Stimulated activated CD8-positive, alpha-beta memory T cell treated with anti-CD3 and anti-CD28 coated beads, Interleukin-4, amount 100 ng/mL, for 48 hours (primary cell): ENCODE measurements around the gene INO80B.
A peak's percentile ranks its signal among the peaks of the same experiment; 100 is the strongest.
"Not testable (repeated sequence)": the region's sequence is repeated elsewhere in the genome, so short reads cannot be mapped to it uniquely, and the experiment has no call there.

Source experiments
- DNase-seq: peaks from one replicate; pipeline ENCODE4 v3.0.0-alpha.2; 2020

INO80B gene

DNA sequence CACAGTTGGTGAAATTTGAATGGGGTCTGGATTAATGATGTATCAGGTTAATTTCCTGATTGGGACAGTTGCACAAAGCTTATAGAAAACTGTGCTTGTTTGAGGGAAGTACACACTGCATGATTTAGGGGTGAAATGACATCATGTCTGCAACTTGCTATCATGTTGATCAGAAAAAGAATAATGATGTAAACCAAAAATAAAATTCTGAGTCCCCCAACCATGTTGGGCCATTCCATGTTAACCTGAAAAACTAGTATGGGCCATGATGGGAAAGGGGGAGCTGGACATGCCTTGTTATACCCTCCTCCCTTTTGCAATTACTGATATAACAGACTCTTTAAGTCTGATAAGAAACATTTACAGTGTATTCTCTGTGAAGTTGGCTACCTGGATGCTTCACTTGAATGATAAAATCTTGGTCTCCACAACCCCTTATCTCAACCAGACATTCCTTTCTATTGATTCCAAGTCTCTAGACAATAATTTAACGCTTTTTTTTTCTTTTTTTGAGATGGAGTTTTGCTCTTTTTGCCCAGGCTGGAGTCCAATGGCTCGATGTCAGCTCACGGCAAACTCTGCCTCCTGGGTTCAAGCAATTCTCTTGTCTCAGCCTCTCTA lies 4.2 kb upstream of the INO80B start:
- DNase-seq, result no peak

DNA sequence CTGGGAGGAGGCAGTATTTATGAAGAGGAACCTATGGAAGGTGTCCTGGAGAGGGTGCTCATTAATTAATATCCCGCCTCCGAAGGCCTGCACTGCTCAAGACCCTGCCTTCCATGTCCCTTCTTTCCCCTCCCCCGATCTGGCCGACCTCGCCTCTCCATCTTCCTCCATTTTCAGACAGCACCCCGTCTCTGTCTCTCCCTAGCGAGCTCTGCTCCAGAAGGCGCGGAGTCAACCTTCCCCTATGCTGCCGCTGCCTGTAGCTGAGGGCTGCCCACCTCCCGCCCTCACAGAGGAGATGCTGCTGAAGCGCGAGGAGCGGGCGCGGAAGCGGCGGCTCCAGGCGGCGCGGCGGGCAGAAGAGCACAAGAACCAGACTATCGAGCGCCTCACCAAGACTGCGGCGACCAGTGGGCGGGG lies 2.3 kb downstream of the INO80B start:
- no peak for DNase-seq

DNA sequence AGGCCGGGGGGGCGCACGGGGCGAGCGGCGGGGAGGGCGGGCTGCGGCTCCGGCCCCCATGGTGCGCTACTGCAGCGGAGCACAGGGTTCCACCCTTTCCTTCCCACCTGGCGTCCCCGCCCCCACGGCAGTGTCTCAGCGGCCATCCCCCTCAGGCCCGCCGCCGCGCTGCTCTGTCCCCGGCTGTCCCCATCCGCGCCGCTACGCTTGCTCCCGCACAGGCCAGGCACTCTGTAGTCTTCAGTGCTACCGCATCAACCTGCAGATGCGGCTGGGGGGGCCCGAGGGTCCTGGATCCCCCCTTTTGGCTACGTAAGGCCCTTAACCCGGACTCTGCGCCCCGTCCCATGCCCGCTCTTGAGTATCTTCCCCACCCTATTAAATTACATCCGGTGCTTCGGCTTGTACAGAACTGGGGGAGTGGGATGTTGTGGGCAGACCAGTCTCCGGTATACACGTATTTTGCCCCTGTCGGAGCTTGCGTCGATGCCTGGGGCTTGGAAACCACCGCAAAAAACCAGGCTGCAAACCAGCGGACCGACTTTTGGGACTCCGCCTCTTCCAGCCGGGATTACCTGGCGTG lies 2.8 kb downstream of the INO80B start:
- peak; percentile 91 for DNase-seq

DNA sequence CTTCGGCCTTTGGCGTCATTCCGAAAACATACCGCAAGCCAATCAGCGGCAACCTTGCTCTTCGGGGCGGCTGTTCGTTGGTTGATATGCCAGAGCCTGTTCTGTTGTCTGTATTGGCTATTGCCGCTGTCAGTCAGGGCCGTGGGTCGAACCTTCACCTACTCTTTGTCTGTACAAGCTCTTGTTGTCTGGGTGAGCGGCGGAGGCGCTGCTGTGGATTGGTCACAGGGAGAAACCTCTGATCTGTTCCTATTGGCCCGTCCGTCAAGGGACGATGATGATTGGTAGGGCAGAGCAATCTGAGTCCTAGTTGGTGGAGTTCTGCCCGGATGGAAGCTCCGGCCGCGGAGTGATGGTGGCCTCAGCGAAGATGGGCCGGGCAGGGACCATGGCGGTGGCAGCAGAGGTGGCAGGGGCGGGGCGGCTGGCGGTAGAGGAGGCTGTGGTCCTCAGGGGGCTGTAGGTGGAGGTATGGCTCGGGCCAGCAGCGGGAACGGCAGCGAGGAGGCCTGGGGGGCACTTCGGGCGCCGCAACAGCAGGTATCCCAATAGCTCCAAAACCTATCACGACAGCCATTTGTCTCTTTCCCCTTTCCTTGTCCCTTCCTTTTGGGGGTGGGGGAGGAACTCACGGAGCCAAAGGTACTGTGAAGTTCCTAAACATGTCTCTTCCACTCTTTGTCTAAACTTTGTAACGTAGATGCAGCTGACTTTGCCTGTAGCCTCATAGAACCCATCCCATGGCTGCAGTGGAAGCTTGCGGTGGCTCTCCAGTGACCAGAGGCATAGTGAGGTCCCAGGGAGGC lies 3.4 kb downstream of the INO80B start, which contains the start of gene WBP1:
Gene WBP1, plus strand, starts transcription at position 307 of the 806 bp plus-strand sequence. Its CDS starts 165 bp downstream, at position 472.
- DNase-seq, result peak; percentile 98

DNA sequence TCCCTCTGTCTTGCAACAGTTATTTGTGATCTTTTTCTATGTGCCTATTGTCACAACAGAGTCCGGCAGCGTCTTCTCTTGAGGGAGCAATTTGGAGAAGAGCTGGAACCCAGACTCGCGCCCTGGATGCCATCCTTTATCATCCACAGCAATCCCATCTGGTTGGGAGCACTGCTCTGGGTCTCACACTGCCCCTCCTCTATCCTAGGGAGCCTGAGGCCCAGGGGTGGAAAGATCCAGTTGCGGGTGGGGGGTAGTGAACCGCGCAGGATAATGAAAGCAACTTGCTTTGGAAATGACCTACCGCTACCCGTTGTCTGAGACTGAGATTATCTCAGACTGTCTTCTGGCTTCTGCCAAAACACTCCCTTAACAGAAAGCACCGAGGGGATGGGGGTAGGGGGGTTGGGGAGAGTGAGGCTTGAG lies 4.1 kb downstream of the INO80B start:
- DNase-seq, result no peak

DNA sequence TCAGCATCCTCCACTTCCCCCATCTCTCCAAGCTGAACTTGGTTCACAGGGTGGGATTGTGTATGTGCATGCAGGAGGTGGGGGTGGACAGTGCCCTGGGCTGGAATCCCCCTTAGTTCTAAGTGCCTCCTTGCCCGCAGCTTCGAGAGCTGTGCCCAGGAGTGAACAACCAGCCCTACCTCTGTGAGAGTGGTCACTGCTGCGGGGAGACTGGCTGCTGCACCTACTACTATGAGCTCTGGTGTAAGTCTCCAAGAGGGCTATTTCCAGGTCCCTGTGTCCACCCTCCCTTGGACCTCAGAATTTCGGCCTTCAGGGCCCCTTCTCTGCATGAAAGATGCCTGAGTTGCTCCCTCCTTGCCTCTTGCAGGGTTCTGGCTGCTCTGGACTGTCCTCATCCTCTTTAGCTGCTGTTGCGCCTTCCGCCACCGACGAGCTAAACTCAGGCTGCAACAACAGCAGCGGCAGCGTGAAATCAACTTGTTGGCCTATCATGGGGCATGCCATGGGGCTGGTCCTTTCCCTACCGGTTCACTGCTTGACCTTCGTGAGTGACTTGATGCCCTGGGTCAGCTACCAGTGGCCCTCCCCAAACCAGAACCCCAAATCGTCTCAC lies 4.7 kb downstream of the INO80B start:
- not testable (repeated sequence) for DNase-seq

DNA sequence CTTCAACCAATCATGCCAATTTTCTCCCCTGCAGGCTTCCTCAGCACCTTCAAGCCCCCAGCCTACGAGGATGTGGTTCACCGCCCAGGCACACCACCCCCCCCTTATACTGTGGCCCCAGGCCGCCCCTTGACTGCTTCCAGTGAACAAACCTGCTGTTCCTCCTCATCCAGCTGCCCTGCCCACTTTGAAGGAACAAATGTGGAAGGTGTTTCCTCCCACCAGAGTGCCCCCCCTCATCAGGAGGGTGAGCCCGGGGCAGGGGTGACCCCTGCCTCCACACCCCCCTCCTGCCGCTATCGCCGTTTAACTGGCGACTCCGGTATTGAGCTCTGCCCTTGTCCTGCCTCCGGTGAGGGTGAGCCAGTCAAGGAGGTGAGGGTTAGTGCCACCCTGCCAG lies 5.3 kb downstream of the INO80B start:
- not testable (repeated sequence) for DNase-seq

DNA sequence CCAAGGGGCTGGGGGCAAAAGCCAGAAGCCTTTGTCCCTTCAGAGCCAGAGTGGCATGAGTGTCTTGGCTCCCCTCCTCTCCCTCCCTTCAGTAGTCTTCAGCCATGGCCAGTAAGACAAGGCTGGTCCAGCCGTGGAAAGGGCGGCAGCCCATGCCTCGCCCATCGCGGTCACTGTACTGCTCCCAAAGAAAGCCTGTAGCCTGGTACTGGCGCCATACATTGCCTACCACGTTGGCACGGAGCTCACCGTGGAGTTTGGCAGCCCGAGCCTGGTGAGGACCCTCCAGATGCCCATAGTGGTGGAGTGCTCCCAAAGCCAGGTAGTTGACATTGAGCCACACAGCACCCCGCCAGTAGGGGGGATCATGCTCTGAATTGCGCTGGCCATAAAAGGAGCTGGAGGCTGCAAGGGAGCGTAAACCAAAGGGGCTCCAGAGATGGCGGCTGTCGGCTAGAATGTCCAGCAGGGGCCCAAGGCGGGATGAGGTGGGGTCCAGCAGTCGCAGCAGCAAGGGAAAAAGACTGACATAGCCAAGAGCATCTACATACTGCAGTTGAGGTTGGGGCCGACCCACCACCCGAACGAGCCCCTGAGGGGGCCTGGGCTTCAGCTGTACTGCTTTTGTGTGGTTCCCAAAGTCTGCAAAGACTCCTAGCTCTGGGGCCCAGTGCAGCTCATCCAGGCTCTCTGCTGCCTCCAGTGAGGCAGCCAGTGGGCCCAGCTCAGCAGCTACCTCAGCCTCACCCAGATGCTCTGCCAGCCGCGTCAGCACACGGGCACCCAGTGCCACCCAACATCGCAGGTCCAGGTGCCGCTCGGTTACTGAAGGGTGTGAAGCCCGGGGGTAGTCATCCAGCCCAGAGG lies 6.5 kb downstream of the INO80B start:
- no peak for DNase-seq

DNA sequence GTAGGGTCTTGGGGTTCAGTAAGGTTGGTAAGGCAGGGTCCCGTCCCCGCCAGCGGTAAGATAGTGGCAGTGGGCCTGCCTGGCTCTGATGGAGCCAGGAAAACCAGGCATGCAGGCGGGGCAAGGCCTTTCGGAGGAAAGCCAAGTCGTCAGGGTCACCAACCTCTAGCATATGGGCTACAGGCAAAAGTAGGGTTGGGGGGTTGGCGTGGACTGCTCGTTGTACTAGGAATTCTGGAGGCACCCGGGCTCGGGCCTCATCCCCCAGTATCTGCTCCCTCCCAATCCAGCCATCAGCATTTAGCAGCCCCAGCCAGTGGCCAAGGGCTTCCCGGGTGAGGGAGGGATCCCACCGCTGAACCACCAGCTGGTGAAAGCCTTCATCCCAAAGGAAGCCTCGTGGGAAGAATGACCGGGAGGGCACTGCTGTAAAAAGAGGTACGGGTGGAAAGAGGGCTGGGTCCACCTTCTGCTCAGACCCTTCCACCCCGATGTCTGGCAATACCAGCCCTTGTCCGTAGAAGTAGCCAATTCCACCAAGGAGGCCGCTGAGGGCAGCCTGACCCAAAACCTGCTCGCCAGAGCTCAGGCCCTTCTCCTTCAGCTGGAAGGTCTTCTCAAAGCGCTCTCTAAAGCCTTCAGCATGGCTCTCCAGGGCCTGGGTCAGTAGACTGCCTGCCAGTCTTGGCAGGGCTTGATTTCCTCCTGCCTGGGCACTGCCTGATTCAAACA lies 7.3 kb downstream of the INO80B start:
- no peak for DNase-seq

DNA sequence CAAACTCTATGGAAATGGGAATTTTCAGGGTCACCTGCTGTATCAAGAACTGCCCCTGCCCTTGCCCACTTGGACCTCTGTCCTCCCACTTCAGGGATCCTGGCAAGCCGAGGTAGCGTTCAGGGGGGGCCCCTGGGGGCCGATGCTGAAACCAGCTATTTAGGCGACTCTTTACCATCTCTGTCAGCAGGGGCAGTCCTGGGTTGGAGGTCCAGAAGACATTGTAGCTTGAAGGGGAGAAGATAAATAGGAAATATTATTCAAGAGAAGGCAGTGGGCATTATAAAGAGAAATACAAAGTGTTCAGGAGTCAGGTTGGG lies 7.9 kb downstream of the INO80B start:
- DNase-seq, result no peak

DNA sequence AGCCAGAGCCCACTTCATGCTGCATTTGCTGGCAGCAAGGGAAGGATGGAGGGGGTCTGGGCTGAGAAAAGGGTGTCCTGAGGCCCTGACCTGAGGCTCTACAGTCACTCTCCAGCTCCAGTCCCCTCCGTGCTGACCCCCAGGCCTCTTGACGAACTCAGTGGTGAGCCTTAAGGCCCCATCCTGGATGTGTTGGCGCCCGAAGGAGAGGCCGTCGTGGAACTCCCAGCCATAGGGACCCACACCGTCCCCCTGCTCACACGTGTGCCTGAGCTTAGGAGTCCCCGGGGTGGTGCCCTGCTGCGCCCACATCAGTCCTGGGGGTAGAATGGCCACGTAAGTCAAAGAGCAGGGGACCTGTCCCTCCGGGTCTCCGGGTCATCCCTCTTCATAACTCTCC lies 9.5 kb downstream of the INO80B start:
- no peak for DNase-seq

DNA sequence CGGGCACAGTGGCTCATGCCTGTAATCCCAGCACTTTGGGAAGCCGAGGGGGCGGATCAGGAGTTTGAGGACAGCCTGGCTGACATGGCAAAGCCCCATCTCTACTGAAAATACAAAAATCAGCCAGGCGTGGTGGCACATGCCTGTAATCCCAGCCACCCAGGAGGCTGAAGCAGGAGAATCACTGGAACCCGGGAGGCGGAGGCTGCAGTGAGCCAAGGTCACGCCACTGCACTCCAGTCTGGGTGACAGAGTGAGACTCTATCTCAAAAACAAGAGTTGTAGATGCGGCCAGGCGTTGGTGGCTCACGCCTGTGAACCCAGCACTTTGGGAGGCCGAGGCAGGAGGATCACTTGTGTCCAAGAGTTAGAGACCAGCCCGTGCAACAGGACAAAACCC lies 15.9 kb downstream of the INO80B start:
- DNase-seq, result not testable (repeated sequence)

DNA sequence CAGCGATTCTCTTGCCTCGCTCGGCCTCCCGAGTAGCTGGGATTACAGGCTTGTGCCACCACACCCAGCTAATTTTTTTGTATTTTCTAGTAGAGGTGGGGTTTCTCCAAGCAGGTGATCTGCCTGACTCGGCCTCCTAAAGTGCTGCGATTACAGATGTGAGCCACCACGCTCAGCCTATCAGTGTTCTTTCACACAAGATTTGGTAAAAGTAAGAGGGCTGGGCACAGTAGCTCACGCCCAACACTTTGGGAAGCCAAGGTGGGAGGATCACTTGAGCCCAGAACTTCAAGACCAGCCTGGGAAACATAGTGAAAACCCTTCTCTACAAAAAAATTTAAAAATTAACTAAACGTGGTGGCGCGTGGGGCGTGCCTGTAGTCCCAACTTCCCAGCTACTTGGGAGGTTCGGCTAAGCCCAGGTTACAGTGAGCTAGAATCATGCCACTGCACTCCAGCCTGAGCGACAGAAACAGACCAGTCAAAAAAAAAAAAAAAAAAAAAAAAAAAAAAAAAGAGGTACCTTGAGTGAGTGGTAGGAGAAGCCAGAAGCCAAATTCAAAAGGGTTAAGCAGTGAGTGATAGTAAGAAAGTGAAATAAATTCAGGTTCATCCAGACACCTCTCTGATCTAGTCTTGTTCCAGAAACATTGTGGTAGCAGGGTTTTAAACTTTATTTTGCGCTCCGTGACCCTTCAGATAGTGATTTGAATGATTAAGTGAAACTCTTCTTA lies 16.6 kb downstream of the INO80B start:
- no peak for DNase-seq

DNA sequence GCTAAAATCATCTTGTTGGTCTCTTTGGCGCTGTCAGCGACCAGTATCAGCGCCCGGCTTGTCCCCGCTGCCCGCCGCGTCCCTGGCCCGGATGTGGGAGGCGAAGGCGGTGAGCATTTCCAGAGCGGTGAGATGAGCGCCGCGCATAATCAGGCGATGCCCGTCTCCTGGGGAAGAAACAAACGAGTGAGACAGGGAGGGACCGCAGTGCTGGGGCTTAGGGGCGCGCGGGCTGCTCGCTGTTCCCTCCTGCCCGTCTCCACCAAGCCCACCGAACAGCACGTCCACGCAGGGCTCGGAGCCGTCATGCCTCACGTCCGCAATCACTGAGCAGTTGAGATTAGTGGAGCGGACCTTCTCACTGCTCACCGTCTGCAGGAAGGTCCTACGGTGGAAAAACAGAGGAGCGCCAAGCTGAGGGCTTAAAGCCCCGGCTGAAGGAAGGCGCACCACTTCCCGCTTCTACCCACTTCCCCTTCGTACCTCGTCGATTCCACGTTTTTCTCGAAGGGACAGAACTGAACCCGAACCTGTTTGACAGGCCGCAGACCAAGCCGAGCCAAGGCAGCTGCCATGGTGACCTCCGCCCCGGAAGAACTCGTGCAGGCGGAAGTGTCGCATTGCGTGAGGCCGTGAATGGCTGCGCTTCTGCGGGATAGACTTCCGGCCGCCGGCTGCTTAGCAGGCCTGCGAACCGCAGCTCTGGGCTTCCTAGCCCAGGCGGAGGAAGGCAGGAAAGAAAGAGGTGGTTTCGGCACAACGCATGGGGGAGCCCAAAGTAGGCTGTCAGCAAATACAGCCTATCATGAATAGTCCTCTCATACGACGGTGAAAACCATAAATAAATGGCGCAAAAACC lies 17.4 kb downstream of the INO80B start, which contains the start of gene MRPL53:
Gene MRPL53, minus strand, starts transcription at position 595 of the 859 bp plus-strand sequence. Its CDS starts 20 bp downstream, at position 575.
- DNase-seq, result peak; percentile 97

DNA sequence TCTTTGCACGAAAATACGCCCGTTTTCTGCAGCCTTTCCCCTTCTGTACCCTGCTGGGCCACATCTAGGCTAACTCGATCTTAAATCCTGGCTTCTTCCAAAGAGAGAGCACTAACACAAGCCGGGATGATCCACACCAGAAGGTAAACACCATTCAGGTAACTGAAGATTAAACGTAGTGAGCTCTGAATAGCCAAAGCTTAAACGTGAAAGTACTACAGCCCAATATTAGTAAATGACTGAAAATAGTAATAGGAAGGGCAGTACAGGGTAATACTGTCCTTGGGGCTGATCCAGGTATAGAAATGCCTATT lies 18.0 kb downstream of the INO80B start:
- DNase-seq, result no peak

DNA sequence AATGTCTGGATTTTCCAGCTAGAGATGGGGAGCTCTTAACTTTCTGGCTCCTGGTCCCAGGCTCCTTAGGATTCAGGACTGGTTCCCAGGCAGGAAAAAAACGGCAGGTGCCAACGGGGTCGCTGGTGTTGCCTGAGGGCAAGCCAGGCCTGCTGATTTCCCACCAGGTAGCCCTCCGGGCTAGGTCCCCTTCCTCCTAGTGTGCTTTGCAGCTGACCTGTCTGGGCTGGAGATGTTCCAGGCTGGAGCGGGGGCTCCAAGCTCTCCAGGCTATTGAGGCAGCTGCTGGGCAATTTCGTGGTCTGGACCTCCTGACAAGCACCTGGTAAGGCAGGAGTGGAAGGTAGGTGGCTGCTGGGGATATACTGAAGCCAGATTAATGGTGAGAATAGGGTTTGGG lies 19.6 kb downstream of the INO80B start:
- DNase-seq, result no peak

DNA sequence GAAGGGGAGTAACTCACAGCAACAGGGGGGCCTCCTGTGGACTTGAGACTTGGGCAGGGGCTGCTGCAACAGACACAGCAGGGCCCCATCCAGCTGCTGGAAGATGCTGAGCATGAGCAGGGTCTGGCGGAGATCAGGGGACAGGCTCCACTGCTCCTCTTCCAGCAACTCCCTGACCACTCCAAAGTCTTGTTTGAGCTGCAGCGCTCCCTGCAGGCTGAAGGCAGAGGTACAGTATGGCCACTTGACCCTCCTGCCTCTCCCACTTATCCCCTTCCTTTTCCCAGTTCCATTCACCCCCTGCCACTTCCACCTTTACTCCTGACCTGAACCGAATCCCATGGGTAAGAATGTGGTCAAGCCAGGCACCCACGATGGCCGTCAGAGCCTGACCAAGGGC lies 20.0 kb downstream of the INO80B start:
- DNase-seq, result no peak

DNA sequence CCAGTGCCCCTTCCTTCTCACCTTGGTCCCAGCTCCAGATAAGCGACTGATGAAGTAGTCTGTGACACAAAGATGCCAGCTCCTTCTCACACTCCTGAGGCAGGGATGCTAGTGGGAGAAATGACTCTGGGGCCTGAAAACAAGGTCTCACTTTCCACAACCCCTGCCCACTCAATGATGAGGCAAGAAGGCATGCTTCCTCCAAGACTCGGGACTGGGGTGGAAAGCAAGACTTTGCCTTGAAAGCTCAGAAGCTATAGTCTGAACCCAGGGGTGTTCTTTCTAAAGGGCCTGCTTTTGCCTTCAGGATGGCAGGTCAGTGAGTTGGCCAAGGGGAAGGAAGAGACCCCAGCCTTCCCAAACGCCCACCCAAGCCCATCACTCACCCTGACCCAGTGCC lies 26.5 kb downstream of the INO80B start:
- DNase-seq, result no peak

DNA sequence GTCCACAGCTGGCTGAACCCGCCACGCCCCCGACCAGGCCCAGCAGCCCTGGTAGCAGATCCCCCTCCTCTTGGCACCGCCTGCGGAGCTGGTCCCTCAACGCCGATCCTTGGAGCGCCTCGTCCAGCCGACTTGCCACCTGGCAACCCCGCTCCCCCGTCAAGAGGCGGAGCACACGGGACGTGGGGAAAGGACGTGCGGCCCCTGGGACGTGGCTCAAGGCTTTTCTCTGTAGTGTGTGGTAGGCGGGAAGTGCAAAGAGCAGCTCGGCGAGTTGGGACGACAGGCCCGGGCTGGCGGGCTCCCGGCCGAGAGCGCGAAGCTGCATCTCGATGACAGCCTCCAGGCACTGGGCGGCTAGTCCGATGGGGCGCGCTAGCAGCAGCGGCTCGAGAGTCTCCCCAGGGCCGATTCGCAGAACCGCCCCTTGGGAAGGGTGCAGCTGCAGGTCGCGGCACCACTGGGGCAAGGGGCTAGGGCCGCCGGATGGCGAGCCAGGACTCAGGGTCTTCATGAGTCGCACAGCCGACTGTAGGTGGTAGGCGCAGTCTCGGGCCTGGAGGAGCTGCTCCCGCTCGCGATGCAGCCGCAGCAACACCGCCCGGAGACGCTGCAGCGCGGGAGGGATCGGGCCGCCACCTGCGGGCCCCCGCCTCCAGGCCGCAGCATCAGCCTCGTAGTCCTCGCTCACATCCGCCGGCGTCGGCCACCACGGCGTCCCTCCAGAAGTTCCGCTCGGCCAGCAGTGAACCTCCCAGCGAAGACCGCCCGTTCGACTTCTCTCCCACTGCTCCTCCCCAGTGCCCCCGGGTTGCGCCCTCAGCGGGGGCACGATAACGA lies 27.3 kb downstream of the INO80B start:
- DNase-seq, result no peak
